GM12874 (cell line): Measurements from ENCODE around the gene CMIP.

ENCODE experiments used
- TF ChIP-seq, protein P1 (sequence below): IDR thresholded peaks from 2 replicates; pipeline ENCODE4 v1.5.1; 2011; ENCODE audit warnings: low read depth, mild to moderate bottlenecking, control low read depth, low read length, moderate library complexity; ENCODE audit not compliant: insufficient read depth

Gene CMIP

DNA sequence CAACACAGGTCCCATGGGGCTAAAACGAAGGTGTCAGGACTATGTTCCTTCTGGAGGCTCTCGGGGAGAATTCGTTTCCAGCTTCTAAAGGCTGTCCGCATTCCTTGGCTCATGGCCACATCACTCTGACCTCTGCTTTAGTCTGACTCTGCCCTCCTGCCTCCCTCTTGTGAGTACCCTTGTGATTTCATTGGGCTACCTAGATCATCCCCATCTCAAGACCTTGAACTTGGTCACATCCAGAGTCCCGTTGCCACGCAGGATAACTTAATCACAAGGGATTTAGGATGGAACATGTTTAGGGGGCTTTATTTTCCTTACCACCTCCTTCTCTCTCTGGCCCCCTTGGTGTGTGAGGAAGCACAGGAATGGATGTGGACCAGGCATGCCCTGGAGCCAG is 173.6 kb downstream of the CMIP start:
- TF ChIP-seq, protein P1, sequence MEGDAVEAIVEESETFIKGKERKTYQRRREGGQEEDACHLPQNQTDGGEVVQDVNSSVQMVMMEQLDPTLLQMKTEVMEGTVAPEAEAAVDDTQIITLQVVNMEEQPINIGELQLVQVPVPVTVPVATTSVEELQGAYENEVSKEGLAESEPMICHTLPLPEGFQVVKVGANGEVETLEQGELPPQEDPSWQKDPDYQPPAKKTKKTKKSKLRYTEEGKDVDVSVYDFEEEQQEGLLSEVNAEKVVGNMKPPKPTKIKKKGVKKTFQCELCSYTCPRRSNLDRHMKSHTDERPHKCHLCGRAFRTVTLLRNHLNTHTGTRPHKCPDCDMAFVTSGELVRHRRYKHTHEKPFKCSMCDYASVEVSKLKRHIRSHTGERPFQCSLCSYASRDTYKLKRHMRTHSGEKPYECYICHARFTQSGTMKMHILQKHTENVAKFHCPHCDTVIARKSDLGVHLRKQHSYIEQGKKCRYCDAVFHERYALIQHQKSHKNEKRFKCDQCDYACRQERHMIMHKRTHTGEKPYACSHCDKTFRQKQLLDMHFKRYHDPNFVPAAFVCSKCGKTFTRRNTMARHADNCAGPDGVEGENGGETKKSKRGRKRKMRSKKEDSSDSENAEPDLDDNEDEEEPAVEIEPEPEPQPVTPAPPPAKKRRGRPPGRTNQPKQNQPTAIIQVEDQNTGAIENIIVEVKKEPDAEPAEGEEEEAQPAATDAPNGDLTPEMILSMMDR: no peak

DNA sequence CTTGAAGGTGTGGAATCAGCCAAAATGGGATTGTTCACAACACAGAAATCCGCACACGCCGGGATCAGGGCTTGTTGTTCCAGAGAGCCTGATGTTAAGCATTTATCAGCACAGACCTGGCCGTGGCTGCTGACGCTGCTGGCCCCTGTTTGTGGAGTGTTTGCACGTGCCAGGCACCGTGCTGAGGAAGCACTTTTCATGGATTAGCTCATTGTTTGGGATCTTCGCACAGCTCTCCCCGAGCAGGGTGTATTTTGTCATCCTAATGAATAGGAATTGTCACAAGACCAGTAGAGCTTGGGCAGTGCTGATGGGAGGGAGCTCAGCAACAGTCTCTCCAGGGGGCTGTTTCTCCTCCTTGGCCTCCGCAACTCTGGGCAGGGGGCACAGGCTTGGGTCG is 174.1 kb downstream of the CMIP start:
- TF ChIP-seq, protein P1: no peak

DNA sequence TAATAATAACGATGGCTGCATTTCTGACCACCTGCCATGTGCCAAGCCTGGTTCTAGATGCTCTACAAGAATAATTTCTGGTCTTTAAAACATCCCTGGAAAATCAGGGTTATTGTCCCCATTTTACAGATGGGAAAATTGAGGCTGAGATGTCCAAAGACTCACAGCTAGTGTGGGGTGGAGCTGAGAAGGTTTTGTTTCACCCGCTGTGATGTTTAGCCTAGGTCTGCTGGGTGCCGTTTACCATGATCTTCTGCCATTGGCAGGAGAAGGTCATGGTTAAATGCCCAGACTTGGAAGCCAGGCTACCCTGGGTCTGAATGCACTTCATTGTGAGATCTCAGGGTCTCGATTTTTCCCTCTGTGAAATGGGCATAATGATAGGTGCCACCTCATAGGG is 175.4 kb downstream of the CMIP start:
- TF ChIP-seq, protein P1: no peak

DNA sequence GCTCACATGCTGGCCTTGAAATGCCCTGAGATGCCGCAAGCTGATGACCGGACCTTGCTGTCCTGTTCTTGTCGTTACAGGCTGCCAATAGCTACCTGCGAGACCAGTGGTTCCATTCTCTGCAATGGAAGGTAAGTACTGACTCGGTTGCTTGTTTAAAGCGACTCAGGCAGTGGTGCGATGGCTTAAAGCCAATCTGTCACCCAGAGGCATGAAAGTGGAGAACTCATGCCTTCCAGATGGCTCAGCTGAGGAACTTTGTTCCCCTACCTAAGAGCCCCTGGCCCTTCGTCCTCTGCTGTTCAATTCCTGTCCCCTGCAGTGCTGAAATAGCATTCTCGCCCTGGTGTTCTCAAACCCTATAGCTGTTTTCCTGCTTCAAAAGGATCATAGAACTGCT is 176.2 kb downstream of the CMIP start:
- TF ChIP-seq, protein P1: no peak

DNA sequence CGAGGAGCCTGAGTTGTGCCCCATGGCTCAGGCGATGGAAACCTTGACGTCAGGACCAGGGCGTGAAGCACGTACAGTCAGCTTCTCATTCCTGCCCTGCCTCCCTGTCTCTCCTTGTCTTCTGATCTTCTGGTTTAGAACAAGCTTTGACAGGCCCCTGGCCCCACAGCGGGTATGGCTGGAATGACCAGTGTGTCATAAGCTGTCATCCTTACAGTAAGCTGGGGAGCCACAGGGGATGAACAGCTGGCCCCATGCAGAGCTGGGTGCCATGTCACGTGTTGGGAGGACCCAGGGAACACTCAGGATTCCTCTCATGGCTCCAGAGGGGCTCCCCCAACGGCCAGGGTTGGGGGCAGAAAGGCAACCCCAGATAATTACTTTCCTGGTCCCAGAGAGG is 176.9 kb downstream of the CMIP start:
- TF ChIP-seq, protein P1: no peak

DNA sequence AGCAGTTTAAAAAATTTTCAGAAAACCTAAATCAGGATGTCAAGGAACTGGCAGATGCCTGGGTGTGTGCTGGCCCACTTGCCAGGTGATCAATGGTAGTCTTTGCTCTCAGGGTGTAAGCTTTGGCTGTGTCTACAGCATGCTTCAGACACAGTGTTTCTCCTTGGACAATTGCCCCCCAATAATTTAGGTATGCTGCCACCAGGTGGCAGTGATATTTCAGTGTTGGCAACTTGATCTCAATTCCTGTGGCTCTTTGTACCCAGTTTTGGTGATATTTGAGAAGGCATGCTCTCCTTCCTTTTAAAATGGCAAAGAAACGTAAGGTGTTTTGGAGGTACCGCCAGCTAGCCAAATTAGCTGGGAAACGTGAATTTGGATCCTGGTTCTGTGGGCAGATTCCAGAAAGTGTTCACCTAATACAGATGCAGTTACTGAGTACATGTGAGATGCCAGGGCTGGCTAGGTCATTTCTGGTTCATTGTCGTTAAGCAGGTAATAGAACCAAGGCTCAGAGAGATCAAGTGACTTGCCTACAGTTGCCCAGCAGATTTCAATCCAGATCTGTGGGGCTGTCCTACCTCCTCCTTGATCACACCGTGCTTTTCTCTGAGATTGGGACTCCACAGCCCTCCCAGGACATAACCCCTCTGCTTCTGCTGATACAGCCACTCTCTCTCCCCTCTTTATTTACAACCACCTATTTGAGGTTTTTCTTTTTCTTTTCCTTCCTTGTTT is 178.9 kb downstream of the CMIP start:
- TF ChIP-seq, protein P1: peak; percentile 43; the same call in 1 of the 2 replicates

DNA sequence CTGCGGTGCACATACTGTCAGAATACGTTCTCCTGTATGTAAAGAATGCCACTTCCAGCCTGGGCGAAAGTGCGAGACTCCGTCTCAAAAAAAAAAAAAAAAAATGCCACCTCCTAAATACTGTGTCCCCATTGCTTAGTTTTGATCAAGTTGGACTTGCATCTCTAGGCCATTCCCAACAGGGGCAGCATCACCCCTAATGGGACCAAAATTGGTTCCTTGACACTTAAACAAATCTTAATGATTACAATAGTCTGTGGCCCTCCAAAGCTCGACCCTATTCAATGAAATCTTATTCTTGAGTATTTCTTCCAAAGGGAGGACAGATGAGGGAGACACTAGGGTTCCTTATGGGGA is 179.8 kb downstream of the CMIP start:
- TF ChIP-seq, protein P1: no peak
